K562 (cell line): ENCODE data around the gene DKC1. TPM values are rescaled to one million over a fixed set of nuclear protein-coding genes. Genes with fewer than 3 reads are reported as not detected.
A peak's percentile ranks its signal among the peaks of the same experiment; 100 is the strongest.

Source experiments
- ATF1 ChIP-seq, 2 experiments: fragments of 450-650 bp in 1 of 2; IDR thresholded peaks; 2 replicates each; pipeline ENCODE4 v1.6.1; 2016; ENCODE audit warnings: missing compliant biosample characterization in 1 of 2, missing genetic modification characterization in 1 of 2
- ATF7 ChIP-seq: fragments of 450-650 bp; IDR thresholded peaks from 2 replicates; pipeline ENCODE4 v1.7.1; 2014; ENCODE audit warnings: mild to moderate bottlenecking, moderate library complexity
- DIDO1 ChIP-seq: fragments of 450-650 bp; IDR thresholded peaks from 2 replicates; pipeline ENCODE4 v1.6.1; 2016; ENCODE audit warnings: low read depth, missing biosample characterization, missing genetic modification characterization
- HNRNPK ChIP-seq: fragments of 200-400 bp; formaldehyde crosslinking; IDR thresholded peaks from one replicate; pipeline ENCODE4 v1.6.1; 2018; ENCODE audit warnings: mild to moderate bottlenecking, low read depth, low read length; ENCODE audit not compliant: poor library complexity, severe bottlenecking
- NR1H2 ChIP-seq: sonication (generic); formaldehyde crosslinking; IDR thresholded peaks from 2 replicates; pipeline ENCODE4 v1.4.0; 2020; ENCODE audit warnings: mild to moderate bottlenecking, missing genetic modification reagents
- NR2C2 ChIP-seq, 2 experiments: fragments of 200-800 bp in 1 of 2; sonication (Bioruptor generic) in 1 of 2; sonication (generic) in 1 of 2; formaldehyde crosslinking in 1 of 2; IDR thresholded peaks; 2 replicates each; pipeline versions ENCODE4 v1.6.1 to v1.8.0; 2016 to 2022; ENCODE audit warnings: mild to moderate bottlenecking in 1 of 2, missing compliant biosample characterization in 1 of 2, missing genetic modification characterization in 1 of 2, missing genetic modification reagents in 1 of 2
- PRMT5 ChIP-seq: sonication (generic); formaldehyde crosslinking; IDR thresholded peaks from 2 replicates; pipeline ENCODE4 v1.5.0; 2020; ENCODE audit warnings: missing genetic modification reagents
- RFX5 ChIP-seq: IDR thresholded peaks from 2 replicates; pipeline ENCODE4 v1.6.1; 2011; ENCODE audit warnings: low read depth, mild to moderate bottlenecking, improper control_type of control experiment, low read length
- RFX7 ChIP-seq: fragments of 250-450 bp; sonication (Bioruptor Pico); IDR thresholded peaks from 2 replicates; pipeline ENCODE4 v1.5.1; 2021; ENCODE audit warnings: mild to moderate bottlenecking
- SAFB ChIP-seq: fragments of 200-400 bp; formaldehyde crosslinking; IDR thresholded peaks from 2 replicates; pipeline ENCODE4 v1.6.1; 2017; ENCODE audit warnings: low read depth, low read length, borderline replicate concordance
- SREBF2 ChIP-seq: sonication (generic); formaldehyde crosslinking; IDR thresholded peaks from 2 replicates; pipeline ENCODE4 v1.4.0; 2020; ENCODE audit warnings: mild to moderate bottlenecking, missing genetic modification reagents
- TAF9B ChIP-seq: fragments of 450-650 bp; IDR thresholded peaks from 2 replicates; pipeline ENCODE4 v1.6.1; 2018; ENCODE audit warnings: mild to moderate bottlenecking; ENCODE audit not compliant: partially characterized antibody
- WHSC1 ChIP-seq: IDR thresholded peaks from one replicate; pipeline ENCODE4 v1.6.1; 2012; ENCODE audit warnings: low read length, control low read depth, inconsistent platforms
- ZBTB1 ChIP-seq: sonication (generic); formaldehyde crosslinking; IDR thresholded peaks from 2 replicates; pipeline ENCODE4 v1.8.1; 2023; ENCODE audit warnings: missing genetic modification reagents, low read depth, mild to moderate bottlenecking, borderline replicate concordance
- ZNF143 ChIP-seq: sonication (generic); formaldehyde crosslinking; IDR thresholded peaks from 2 replicates; pipeline ENCODE4 v1.9.0; 2022; ENCODE audit warnings: mild to moderate bottlenecking, missing genetic modification reagents
- ZNF239 ChIP-seq: fragments of 250-450 bp; sonication (Bioruptor Pico); IDR thresholded peaks from 2 replicates; pipeline ENCODE4 v1.4.0; 2020; ENCODE audit warnings: mild to moderate bottlenecking
- ZNF408 ChIP-seq: fragments of 250-450 bp; sonication (Bioruptor Pico); IDR thresholded peaks from 2 replicates; pipeline ENCODE4 v1.4.0; 2020; ENCODE audit warnings: low read depth, mild to moderate bottlenecking, moderate library complexity
- ZNF785 ChIP-seq: fragments of 250-450 bp; sonication (Bioruptor Pico); IDR thresholded peaks from 2 replicates; pipeline ENCODE4 v1.4.0; 2020; ENCODE audit warnings: mild to moderate bottlenecking
- polyA plus RNA-seq, 8 experiments: library from polyadenylated mRNA; depleted of rRNA in 4 of 8; stranded (reverse) in 5 of 8; unstranded in 3 of 8; fragments of >200 nt; fragmentation: Nextera tagmentation in 2 of 8; fragmentation: Illumina TruSeq in 1 of 8; extraction: Ambion mirVana in 2 of 8; extraction: Trizol in 1 of 8; gene quantifications; 2 replicates each; pipeline versions ENCODE4 v1.2.1 to v1.2.3, GENCODE V29; 2011 to 2014; ENCODE audit warnings: inconsistent platforms in 1 of 8, missing spikeins in 1 of 8
- total RNA-seq, 7 experiments: library from RNA; depleted of rRNA in 6 of 7; stranded (reverse); fragments of >200 nt in 6 of 7; fragmentation: Illumina TruSeq in 2 of 7; extraction: Trizol in 2 of 7; gene quantifications; 2 replicates each; pipeline versions ENCODE4 v1.2.1 to v1.2.3, GENCODE V29; 2011 to 2021; ENCODE audit warnings: low replicate concordance in 1 of 7
- TF ChIP-seq, protein P1 (sequence below): sonication (generic); formaldehyde crosslinking; IDR thresholded peaks from 2 replicates; pipeline ENCODE4 v1.8.1; 2023; ENCODE audit warnings: mild to moderate bottlenecking, missing genetic modification reagents
- TF ChIP-seq, protein P2 (sequence below): fragments of 450-650 bp; IDR thresholded peaks from 2 replicates; pipeline ENCODE4 v1.6.1; 2017; ENCODE audit warnings: antibody characterized with exemption, mild to moderate bottlenecking
- TF ChIP-seq, protein P3 (sequence below): IDR thresholded peaks from 2 replicates; pipeline ENCODE4 v1.6.1; 2012; ENCODE audit warnings: low read depth, low read length, improper control_type of control experiment, borderline replicate concordance

The DKC1 gene
- total and polyA plus RNA-seq, 9 of the 15 experiments (the other 6 are each of a cell fraction or from before 2014, with no cell fraction given), result 205 to 313 (median 219) TPM

DNA sequence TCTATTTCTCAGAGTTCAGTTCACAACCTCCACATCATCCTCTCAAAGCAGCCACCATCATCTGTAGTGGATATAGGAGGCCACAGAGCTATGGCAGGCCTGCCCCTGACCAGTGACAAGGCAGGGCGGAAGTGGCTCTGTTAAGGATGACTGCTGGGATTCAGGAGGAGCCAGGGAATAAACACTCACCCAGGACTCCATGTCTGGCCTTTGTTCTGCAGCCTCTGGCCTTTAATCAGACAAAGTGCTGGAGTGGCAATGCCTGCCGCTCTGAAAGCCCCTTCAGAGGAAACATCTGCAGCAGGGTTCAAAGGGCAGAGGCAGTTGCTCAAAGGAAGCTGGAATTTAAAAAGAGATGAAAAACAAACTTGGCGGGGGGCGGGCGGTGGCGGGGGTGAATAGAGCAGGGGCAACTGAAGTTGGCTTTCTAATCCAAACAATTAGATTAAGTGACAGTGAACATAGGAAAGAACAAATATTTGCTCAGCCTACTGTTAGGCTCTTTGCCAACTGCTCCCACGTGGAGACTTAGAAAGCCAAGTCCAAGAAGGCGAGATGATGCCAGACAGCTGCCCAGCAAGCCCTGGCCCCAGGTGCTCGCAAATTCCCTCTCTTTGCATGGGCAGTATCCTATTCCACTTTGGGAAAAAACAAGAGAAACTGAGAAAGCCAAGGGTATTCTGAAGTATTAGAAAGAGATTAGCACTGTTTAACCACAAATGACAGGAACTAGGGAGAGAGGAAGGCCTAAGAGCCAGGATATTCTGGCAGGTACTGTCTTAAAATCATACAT is 37.1 kb downstream of the DKC1 start (continued):
- TF ChIP-seq ZBTB1 (no peak), NR2C2 (CRISPR knock-in tag; IDR thresholded peaks at IDR 0.05) (0 out of 2 replicates have a peak, but pooled peaks have one; percentile 43), NR2C2 (tag; IDR thresholded peaks at IDR 0.05) (peak; percentile 79), SREBF2 (no peak), SAFB (no peak), RFX7 (no peak), PRMT5 (no peak), ZNF408 (CRISPR knock-in tag) (no peak), NR1H2 (CRISPR knock-in tag) (no peak), ZNF785 (no peak), ATF7 (0 out of 2 replicates have a peak, but pooled peaks have one; percentile 6), ATF1 (CRISPR knock-in tag; IDR thresholded peaks at IDR 0.05) (no peak), ATF1 (tag; IDR thresholded peaks at IDR 0.05) (peak; percentile 52; the same call in 1 of the 2 replicates), ZNF239 (CRISPR knock-in tag) (no peak; the same call in 1 of the 2 replicates), TAF9B (no peak), WHSC1 (no peak), DIDO1 (tag) (no peak), HNRNPK (no peak), RFX5 (no peak), ZNF143 (no peak)
- TF ChIP-seq, protein P1, sequence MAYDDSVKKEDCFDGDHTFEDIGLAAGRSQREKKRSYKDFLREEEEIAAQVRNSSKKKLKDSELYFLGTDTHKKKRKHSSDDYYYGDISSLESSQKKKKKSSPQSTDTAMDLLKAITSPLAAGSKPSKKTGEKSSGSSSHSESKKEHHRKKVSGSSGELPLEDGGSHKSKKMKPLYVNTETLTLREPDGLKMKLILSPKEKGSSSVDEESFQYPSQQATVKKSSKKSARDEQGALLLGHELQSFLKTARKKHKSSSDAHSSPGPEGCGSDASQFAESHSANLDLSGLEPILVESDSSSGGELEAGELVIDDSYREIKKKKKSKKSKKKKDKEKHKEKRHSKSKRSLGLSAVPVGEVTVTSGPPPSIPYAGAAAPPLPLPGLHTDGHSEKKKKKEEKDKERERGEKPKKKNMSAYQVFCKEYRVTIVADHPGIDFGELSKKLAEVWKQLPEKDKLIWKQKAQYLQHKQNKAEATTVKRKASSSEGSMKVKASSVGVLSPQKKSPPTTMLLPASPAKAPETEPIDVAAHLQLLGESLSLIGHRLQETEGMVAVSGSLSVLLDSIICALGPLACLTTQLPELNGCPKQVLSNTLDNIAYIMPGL (CRISPR knock-in tag), result no peak
- TF ChIP-seq, protein P2, sequence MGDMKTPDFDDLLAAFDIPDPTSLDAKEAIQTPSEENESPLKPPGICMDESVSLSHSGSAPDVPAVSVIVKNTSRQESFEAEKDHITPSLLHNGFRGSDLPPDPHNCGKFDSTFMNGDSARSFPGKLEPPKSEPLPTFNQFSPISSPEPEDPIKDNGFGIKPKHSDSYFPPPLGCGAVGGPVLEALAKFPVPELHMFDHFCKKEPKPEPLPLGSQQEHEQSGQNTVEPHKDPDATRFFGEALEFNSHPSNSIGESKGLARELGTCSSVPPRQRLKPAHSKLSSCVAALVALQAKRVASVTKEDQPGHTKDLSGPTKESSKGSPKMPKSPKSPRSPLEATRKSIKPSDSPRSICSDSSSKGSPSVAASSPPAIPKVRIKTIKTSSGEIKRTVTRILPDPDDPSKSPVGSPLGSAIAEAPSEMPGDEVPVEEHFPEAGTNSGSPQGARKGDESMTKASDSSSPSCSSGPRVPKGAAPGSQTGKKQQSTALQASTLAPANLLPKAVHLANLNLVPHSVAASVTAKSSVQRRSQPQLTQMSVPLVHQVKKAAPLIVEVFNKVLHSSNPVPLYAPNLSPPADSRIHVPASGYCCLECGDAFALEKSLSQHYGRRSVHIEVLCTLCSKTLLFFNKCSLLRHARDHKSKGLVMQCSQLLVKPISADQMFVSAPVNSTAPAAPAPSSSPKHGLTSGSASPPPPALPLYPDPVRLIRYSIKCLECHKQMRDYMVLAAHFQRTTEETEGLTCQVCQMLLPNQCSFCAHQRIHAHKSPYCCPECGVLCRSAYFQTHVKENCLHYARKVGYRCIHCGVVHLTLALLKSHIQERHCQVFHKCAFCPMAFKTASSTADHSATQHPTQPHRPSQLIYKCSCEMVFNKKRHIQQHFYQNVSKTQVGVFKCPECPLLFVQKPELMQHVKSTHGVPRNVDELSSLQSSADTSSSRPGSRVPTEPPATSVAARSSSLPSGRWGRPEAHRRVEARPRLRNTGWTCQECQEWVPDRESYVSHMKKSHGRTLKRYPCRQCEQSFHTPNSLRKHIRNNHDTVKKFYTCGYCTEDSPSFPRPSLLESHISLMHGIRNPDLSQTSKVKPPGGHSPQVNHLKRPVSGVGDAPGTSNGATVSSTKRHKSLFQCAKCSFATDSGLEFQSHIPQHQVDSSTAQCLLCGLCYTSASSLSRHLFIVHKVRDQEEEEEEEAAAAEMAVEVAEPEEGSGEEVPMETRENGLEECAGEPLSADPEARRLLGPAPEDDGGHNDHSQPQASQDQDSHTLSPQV, result peak; percentile 51
- TF ChIP-seq, protein P3, sequence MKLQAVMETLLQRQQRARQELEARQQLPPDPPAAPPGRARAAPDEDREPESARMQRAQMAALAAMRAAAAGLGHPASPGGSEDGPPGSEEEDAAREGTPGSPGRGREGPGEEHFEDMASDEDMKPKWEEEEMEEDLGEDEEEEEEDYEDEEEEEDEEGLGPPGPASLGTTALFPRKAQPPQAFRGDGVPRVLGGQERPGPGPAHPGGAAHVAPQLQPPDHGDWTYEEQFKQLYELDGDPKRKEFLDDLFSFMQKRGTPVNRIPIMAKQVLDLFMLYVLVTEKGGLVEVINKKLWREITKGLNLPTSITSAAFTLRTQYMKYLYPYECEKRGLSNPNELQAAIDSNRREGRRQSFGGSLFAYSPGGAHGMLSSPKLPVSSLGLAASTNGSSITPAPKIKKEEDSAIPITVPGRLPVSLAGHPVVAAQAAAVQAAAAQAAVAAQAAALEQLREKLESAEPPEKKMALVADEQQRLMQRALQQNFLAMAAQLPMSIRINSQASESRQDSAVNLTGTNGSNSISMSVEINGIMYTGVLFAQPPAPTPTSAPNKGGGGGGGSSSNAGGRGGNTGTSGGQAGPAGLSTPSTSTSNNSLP, result no peak
